ENCODE results near the gene PBX2. TPM values are rescaled to one million over a fixed set of nuclear protein-coding genes. Genes with fewer than 3 reads are reported as not detected.
A peak's percentile ranks its signal among the peaks of the same experiment; 100 is the strongest.

PBX2 gene
- total RNA-seq, 1 donor from 2014 or later: 206 TPM

DNA sequence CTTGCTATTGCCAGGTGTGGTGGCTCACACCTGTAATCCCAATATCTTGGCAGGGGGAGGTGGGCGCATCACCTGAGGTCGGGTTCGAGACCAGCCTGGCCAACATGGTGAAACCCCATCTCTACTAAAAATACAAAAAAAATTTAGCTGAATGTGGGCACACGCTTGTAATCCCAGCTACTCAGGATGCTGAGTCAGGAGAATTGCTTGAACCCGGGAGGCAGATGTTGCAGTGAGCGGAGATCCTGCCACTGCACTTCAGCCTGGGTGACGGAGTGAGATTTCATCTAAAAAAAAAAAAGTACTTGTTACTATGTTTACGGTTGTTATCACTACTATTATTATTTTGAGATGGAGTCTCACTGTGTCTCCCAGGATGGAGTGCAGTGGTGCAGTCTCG, 33.1 kb downstream of the PBX2 start:
- no peaks in the 10 kb centered on the region for H3K27me3 Mint-ChIP-seq (ENCODE audit: low read depth)
- H3K4me1 Mint-ChIP-seq: peaks cover 37% of the 10 kb centered on the region
- no peak overlapping the region for H3K27ac Mint-ChIP-seq (ENCODE audit: unreplicated experiment)
- DNase-seq (ENCODE audit: low read depth, low spot score): no peak
- TF ChIP-seq, protein P1, sequence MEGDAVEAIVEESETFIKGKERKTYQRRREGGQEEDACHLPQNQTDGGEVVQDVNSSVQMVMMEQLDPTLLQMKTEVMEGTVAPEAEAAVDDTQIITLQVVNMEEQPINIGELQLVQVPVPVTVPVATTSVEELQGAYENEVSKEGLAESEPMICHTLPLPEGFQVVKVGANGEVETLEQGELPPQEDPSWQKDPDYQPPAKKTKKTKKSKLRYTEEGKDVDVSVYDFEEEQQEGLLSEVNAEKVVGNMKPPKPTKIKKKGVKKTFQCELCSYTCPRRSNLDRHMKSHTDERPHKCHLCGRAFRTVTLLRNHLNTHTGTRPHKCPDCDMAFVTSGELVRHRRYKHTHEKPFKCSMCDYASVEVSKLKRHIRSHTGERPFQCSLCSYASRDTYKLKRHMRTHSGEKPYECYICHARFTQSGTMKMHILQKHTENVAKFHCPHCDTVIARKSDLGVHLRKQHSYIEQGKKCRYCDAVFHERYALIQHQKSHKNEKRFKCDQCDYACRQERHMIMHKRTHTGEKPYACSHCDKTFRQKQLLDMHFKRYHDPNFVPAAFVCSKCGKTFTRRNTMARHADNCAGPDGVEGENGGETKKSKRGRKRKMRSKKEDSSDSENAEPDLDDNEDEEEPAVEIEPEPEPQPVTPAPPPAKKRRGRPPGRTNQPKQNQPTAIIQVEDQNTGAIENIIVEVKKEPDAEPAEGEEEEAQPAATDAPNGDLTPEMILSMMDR (conservative IDR thresholded peaks at IDR 0.05): no peak
- H3K9me3 Mint-ChIP-seq: no peaks in the 10 kb centered on the region
- H3K4me3 Mint-ChIP-seq: no peak overlapping the region
- peaks cover 14% of the 10 kb centered on the region for H3K36me3 Mint-ChIP-seq (ENCODE audit: low read depth)

GRCh38 chr6:32154514-32155161, 35.4 kb downstream of the PBX2 start:
- DNase-seq (ENCODE audit: low read depth, low spot score): peak; percentile 41
- Mint-ChIP-seq H3K4me1 (peaks cover 46% of the 10 kb centered on the region), H3K27me3 (ENCODE audit: low read depth) (no peaks in the 10 kb centered on the region), H3K27ac (ENCODE audit: unreplicated experiment) (peak overlapping the region; percentile 100), H3K36me3 (ENCODE audit: low read depth) (peaks cover 14% of the 10 kb centered on the region), H3K4me3 (peak overlapping the region; percentile 100), H3K9me3 (no peaks in the 10 kb centered on the region)
- TF ChIP-seq, protein P1 (conservative IDR thresholded peaks at IDR 0.05): peak; percentile 67

DNA sequence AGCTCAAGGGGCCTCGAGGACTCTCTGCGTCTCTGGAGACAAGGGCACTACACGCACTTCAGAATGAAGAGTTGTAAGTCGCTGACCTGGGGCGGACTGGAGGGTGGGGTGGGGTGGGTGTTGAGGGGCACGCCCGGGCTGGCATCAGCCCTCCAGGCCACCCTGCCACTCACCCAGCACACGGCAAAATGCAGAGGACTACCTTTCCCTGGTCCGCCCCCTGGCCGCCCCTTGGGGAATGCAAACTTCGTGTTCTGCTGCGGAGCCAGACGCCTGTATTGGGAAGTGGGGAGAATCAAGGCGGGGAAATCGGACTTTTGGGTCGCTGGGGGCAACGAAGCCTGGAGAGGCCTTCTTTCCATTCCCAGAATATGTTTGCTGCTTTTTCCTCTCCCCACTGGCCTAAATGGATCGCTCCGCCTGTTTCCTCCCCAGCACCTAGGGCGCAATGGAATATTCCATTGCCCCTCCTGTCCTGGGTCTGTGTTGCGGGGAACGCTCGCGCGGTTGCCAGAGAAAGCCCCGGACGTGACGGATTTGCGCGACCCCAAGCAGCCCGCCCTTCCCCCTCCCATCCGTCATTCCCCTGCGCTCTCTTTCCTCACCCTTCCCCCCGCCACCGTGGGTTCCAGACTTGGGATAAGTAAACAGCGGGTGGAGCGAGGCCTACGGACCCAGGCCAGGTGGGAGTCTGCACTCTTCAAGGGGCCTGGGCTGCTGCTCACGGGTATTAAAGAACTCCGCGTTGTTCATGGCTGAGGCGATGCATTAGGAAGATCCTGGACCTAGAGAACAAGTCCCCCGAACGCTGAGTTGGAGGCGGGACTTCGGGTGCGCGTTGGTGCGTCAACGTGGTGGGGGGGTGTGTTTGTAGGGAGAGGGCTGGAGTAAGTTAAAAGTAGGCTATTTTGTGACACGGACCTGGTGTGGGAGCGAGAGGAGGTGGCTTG, 36.2 kb downstream of the PBX2 start, which contains the start of gene PPT2:
Gene PPT2 (plus strand): TSS at position 578 of the 950 bp plus-strand sequence. CDS start 454 bp downstream, outside the sequence.
- peak within 1 kb of the TSS; percentile 100 for H3K27ac Mint-ChIP-seq (ENCODE audit: unreplicated experiment)
- H3K27me3 Mint-ChIP-seq (ENCODE audit: low read depth): no peaks in the 10 kb centered on the region
- H3K36me3 Mint-ChIP-seq (ENCODE audit: low read depth): peaks cover 15% of the 10 kb centered on the region
- no peaks in the 10 kb centered on the region for H3K9me3 Mint-ChIP-seq
- DNase-seq (ENCODE audit: low read depth, low spot score): peak; percentile 80
- H3K4me3 Mint-ChIP-seq: peak within 1 kb of the TSS; percentile 100
- TF ChIP-seq, protein P1 (conservative IDR thresholded peaks at IDR 0.05): peak; percentile 47
- H3K4me1 Mint-ChIP-seq: peaks cover 46% of the 10 kb centered on the region

- peak; percentile 32 for DNase-seq (ENCODE audit: low read depth, low spot score)
- Mint-ChIP-seq H3K4me1 (peaks cover 47% of the 10 kb centered on the region), H3K9me3 (no peaks in the 10 kb centered on the region), H3K27me3 (ENCODE audit: low read depth) (no peaks in the 10 kb centered on the region), H3K36me3 (ENCODE audit: low read depth) (peaks cover 10% of the 10 kb centered on the region), H3K4me3 (peak overlapping the region; percentile 100), H3K27ac (ENCODE audit: unreplicated experiment) (peak overlapping the region; percentile 97)
- TF ChIP-seq, protein P1 (conservative IDR thresholded peaks at IDR 0.05): no peak
These were observed 37.0 kb downstream of the PBX2 start for GRCh38 chr6:32152769-32153563.
